Ishikawa (cell line): ENCODE measurements around the gene CAMTA1.

ENCODE experiments used
- CEBPB ChIP-seq: IDR thresholded peaks from 2 replicates; pipeline ENCODE4 v1.6.1; 2012
- CREB1 ChIP-seq: IDR thresholded peaks from 2 replicates; pipeline ENCODE4 v1.6.1; 2012; ENCODE audit warnings: low read depth
- EGR1 ChIP-seq: IDR thresholded peaks from 2 replicates; pipeline ENCODE4 v1.6.1; 2012
- EP300 ChIP-seq: IDR thresholded peaks from 2 replicates; pipeline ENCODE4 v1.6.1; 2012; ENCODE audit warnings: borderline replicate concordance
- FOXM1 ChIP-seq: IDR thresholded peaks from 2 replicates; pipeline ENCODE4 v1.6.1; 2012; ENCODE audit warnings: low read depth, borderline replicate concordance
- NFIC ChIP-seq: IDR thresholded peaks from 2 replicates; pipeline ENCODE4 v1.6.1; 2012
- RAD21 ChIP-seq: IDR thresholded peaks from 2 replicates; pipeline ENCODE4 v1.6.1; 2012; ENCODE audit warnings: low read depth
- TAF1 ChIP-seq: IDR thresholded peaks from 2 replicates; pipeline ENCODE4 v1.6.1; 2012; ENCODE audit warnings: low read depth, mild to moderate bottlenecking
- TCF12 ChIP-seq: IDR thresholded peaks from 2 replicates; pipeline ENCODE4 v1.6.1; 2012; ENCODE audit warnings: low read depth
- TEAD4 ChIP-seq: IDR thresholded peaks from 2 replicates; pipeline ENCODE4 v1.6.1; 2012
- YY1 ChIP-seq: IDR thresholded peaks from 2 replicates; pipeline ENCODE4 v1.6.1; 2012; ENCODE audit warnings: low read depth
- ZBTB7A ChIP-seq: IDR thresholded peaks from 2 replicates; pipeline ENCODE4 v1.6.1; 2012; ENCODE audit warnings: low read depth
- TF ChIP-seq, protein P1 (sequence below): IDR thresholded peaks from 2 replicates; pipeline ENCODE4 v1.6.1; 2012
- TF ChIP-seq, protein P2 (sequence below): IDR thresholded peaks from 2 replicates; pipeline ENCODE4 v1.6.1; 2012; ENCODE audit warnings: low read depth, mild to moderate bottlenecking
- TF ChIP-seq, protein P3 (sequence below): IDR thresholded peaks from 2 replicates; pipeline ENCODE4 v1.6.1; 2012

The CAMTA1 gene

DNA sequence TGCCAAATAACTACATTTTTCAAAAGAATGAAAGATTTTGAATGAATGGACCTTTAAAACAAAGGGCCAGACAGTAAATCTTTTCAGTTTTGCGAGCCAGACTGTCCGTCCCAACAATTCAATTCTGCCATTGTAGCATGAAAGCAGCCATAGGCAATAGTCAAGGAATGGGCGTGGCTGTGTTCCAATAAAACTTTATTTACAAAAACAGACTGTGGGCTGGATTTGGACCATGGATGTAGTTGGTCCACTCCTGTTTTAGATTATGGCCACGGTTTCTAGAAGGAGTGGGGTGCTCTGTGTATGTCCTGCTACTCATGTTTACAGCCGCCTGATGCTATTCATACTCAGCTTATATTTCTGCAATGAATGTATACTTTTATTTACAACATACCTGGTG, 474.7 kb downstream of the CAMTA1 start:
- TF ChIP-seq CEBPB (no peak), RAD21 (no peak), ZBTB7A (no peak), FOXM1 (no peak), TEAD4 (no peak), YY1 (no peak), CREB1 (no peak), EGR1 (no peak)

DNA sequence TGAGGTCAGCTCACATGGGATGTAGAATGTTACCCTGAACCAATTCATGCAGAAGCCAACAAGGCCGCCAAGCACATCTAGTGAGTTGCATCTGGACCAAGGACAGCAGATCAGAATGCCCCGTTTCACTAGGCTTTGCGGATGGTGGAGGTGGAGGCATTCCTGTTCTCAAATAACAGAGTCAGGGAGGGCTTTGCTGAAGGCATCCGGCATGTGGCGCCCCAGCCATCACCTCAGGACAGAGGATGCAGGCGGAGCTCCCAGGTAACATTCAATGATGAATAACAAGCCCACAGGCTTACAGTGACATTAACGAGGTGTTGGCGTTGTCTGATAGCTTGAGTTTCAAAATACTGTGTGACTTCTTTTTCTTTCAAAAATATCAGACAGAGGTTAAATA, 476.2 kb downstream of the CAMTA1 start:
- no peak for TF ChIP-seq CEBPB
- TF ChIP-seq TCF12, result no peak
- TF ChIP-seq, protein P1, sequence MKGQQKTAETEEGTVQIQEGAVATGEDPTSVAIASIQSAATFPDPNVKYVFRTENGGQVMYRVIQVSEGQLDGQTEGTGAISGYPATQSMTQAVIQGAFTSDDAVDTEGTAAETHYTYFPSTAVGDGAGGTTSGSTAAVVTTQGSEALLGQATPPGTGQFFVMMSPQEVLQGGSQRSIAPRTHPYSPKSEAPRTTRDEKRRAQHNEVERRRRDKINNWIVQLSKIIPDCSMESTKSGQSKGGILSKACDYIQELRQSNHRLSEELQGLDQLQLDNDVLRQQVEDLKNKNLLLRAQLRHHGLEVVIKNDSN, result no peak
- no peak for TF ChIP-seq FOXM1
- no peak for TF ChIP-seq EP300
- TF ChIP-seq ZBTB7A, result no peak
- TF ChIP-seq RAD21, result no peak
- TF ChIP-seq TEAD4, result no peak
- TF ChIP-seq TAF1, result no peak
- TF ChIP-seq NFIC, result no peak
- TF ChIP-seq, protein P2, sequence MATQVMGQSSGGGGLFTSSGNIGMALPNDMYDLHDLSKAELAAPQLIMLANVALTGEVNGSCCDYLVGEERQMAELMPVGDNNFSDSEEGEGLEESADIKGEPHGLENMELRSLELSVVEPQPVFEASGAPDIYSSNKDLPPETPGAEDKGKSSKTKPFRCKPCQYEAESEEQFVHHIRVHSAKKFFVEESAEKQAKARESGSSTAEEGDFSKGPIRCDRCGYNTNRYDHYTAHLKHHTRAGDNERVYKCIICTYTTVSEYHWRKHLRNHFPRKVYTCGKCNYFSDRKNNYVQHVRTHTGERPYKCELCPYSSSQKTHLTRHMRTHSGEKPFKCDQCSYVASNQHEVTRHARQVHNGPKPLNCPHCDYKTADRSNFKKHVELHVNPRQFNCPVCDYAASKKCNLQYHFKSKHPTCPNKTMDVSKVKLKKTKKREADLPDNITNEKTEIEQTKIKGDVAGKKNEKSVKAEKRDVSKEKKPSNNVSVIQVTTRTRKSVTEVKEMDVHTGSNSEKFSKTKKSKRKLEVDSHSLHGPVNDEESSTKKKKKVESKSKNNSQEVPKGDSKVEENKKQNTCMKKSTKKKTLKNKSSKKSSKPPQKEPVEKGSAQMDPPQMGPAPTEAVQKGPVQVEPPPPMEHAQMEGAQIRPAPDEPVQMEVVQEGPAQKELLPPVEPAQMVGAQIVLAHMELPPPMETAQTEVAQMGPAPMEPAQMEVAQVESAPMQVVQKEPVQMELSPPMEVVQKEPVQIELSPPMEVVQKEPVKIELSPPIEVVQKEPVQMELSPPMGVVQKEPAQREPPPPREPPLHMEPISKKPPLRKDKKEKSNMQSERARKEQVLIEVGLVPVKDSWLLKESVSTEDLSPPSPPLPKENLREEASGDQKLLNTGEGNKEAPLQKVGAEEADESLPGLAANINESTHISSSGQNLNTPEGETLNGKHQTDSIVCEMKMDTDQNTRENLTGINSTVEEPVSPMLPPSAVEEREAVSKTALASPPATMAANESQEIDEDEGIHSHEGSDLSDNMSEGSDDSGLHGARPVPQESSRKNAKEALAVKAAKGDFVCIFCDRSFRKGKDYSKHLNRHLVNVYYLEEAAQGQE, result no peak
- no peak for TF ChIP-seq EGR1
- no peak for TF ChIP-seq CREB1
- TF ChIP-seq, protein P3, sequence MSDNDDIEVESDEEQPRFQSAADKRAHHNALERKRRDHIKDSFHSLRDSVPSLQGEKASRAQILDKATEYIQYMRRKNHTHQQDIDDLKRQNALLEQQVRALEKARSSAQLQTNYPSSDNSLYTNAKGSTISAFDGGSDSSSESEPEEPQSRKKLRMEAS, result no peak

DNA sequence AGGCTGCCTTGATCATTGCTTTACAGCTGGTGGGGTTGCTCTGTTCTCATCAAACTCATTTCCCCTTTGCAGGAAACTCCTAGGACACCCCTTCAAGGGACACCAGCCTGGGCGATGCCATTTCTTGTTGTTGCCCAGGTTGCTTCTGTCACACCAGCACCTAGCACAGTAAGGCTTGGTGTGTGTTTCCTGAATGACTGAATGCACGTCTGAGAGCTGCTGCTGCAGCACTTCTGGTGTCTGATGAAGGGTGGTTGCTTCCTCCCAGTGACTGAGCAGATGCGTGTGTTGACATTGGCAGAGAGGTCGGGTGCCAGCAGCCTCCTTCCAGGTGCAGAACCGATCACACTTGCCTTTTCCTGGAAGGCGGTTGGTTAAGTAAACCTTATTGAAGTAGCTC, 477.4 kb downstream of the CAMTA1 start:
- TF ChIP-seq EP300 (no peak), CEBPB (no peak), TCF12 (no peak), FOXM1 (no peak), CREB1 (no peak), TEAD4 (no peak), NFIC (no peak), RAD21 (no peak), TAF1 (no peak), ZBTB7A (no peak), EGR1 (no peak), YY1 (no peak)
- TF ChIP-seq, protein P3, result no peak
- TF ChIP-seq, protein P2, result no peak
- TF ChIP-seq, protein P1, result no peak

DNA sequence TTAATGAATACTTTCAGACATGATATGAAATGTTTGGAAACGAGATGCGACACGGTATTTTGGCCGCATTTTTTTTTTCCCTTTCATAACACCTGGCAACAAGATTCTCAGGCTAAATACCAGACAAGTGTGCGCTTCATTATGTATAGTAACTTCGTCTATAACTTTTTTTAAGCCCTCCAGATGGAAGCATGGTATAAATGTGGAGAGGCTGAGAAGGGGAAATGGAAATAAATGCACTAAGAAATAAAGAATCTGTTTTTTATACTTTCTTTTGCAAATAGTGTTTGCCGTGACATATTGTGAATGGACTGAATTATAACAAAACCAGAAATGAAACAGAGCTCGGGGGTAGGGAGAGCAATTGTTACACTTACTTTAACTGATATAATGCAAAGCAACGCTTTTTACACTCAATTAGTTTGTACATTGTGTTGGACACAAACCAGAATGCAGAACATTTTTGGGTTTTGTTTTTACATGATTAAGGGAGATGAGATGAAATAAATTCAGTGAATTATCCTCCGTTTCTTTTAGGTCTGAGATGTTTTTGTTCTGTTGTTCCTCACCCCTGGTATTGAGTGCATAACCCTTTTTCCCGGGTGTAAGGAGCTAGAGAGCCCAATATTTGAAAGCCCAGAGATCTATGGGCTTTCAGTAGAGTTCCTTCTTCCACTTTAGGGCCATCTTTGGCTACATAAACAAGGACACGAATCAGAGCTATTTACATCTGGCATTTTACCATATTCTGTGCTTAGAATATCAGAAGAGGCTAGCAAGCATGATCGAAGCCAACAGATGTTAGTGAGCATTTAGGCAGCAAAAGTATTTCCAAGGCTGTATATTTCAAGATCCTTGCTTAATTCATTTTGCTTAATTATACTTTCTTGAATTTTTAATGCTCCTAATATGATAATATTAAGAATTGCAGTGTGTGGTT, 478.0 kb downstream of the CAMTA1 start:
- TF ChIP-seq CEBPB (no peak), ZBTB7A (no peak), RAD21 (no peak), TEAD4 (no peak), EGR1 (no peak), YY1 (no peak), TCF12 (no peak), NFIC (no peak), TAF1 (no peak), EP300 (no peak), CREB1 (no peak), FOXM1 (no peak)
- TF ChIP-seq, protein P1, result no peak
- TF ChIP-seq, protein P3, result no peak
- TF ChIP-seq, protein P2, result no peak
